Left lung (tissue), 10 donors: ENCODE results near the gene CENPP. TPM values are rescaled to one million over a fixed set of nuclear protein-coding genes. Genes with fewer than 3 reads are reported as not detected.

Experiments used
- ATAC-seq: fragments of 200-7000 bp; cut with Tn5 transposase; one replicate; pipeline ENCODE4 v1.9.1; 2020; ENCODE audit warnings: moderate library complexity
- DNase-seq, 4 donors: peaks; one replicate each; pipeline ENCODE4 v3.0.0-alpha.2; 2013 to 2020
- H3K27ac ChIP-seq, 2 donors: fragments of 200-600 bp; sonication (generic) in 1 of 2; one replicate each; pipeline versions ENCODE4 v1.5.0 to v1.8.0; 2020 to 2021
- H3K27me3 ChIP-seq, 2 donors: fragments of 200-600 bp; sonication (generic) in 1 of 2; one replicate each; pipeline versions ENCODE4 v1.5.0 to v1.8.0; 2020 to 2021
- H3K36me3 ChIP-seq, 2 donors: fragments of 200-600 bp; sonication (generic) in 1 of 2; one replicate each; pipeline versions ENCODE4 v1.5.0 to v1.8.0; 2020 to 2021
- H3K4me1 ChIP-seq, 2 donors: fragments of 200-600 bp; one replicate each; pipeline ENCODE4 v1.8.0; 2021
- H3K4me3 ChIP-seq, 2 donors: fragments of 200-600 bp; sonication (generic) in 1 of 2; one replicate each; pipeline versions ENCODE4 v1.5.0 to v1.8.0; 2020 to 2021; ENCODE audit warnings: mild to moderate bottlenecking in 1 of 2
- H3K9me3 ChIP-seq, 2 donors: fragments of 200-600 bp; sonication (generic) in 1 of 2; one replicate each; pipeline versions ENCODE4 v1.5.0 to v1.8.0; 2020 to 2021
- CTCF ChIP-seq, 2 donors: fragments of 200-600 bp; sonication (generic) in 1 of 2; IDR thresholded peaks; one replicate each; pipeline versions ENCODE4 v1.5.0 to v1.8.0; 2021; ENCODE audit warnings: antibody characterized with exemption in 2 of 2
- intact Hi-C, 2 donors: fragments of 100-400 bp; cut with DNase I; formaldehyde crosslinking; loops; one replicate each; pipeline versions ENCODE4 v1.11.2 to v1.14.2; 2022
- microRNA-seq, 2 donors: library from miRNA; unstranded; fragments of <30 nt; microRNA quantifications; one replicate each; pipeline ENCODE4, GENCODE V29; 2019
- polyA plus RNA-seq, 6 donors: library from polyadenylated mRNA; unstranded; fragments of 120-200 nt; gene quantifications; one replicate each; pipeline ENCODE4 v1.2.1, GENCODE V29; 2013; ENCODE audit not compliant: insufficient read length in 6 of 6
- total RNA-seq, 2 donors: library from RNA; stranded (reverse); fragmentation: NEBNext Ultra II Directional; extraction: Animal tissue kit (Norgen Biotek cat#: 25700); gene quantifications; one replicate each; pipeline ENCODE4 v1.2.1, GENCODE V29; 2021
- donor health status: DM: no; HTN: yes; CAD: no.
- donor health status: DM: no; HTN: no; CAD: no.

Gene CENPP
- total and polyA plus RNA-seq, 8 donors = 3.2 to 9.0 (median 5.7) TPM

GRCh38 chr9:92668746-92669526 is 343.2 kb downstream of the CENPP start:
- Histone ChIP-seq H3K27ac (peak overlapping the region; percentile 69 to 95), H3K4me3 (peak overlapping the region; percentile 94 to 98), H3K9me3 (no peaks in the 10 kb centered on the region), H3K27me3 (no peaks in the 10 kb centered on the region), H3K36me3 (peaks cover 0 to 15% of the 10 kb centered on the region in 2 donors), H3K4me1 (peaks cover 5 to 34% of the 10 kb centered on the region in 2 donors)
- ATAC-seq = peak; percentile 32
- DNase-seq = peak in 1 of 4 donors; percentile 18
- intact Hi-C loops = no loop called here
- TF ChIP-seq CTCF (IDR thresholded peaks at IDR 0.05) = no peak

GRCh38 chr9:92669527-92669889 is 343.8 kb downstream of the CENPP start:
- TF ChIP-seq CTCF (IDR thresholded peaks at IDR 0.05) = no peak
- ATAC-seq (peak; percentile 49), DNase-seq (peak; percentile 6 to 88 (median 34))
- H3K27me3 ChIP-seq = no peaks in the 10 kb centered on the region
- intact Hi-C loops = no loop called here
- H3K4me1 ChIP-seq = peaks cover 5 to 32% of the 10 kb centered on the region in 2 donors
- no peaks in the 10 kb centered on the region for H3K9me3 ChIP-seq
- peak overlapping the region; percentile 94 to 98 for H3K4me3 ChIP-seq
- H3K27ac ChIP-seq = peak overlapping the region; percentile 69 to 95
- peaks cover 0 to 12% of the 10 kb centered on the region in 2 donors for H3K36me3 ChIP-seq

Small RNA genes lying within 50 kb of the gene (microRNA-seq; reads per million reads assigned to microRNA genes)
- gene MIR3651 (1.2 to 1.8 reads per million in 2 donors), gene MIR4670 (0 to 0.17 reads per million in 2 donors)

Other genes starting within 250 kb of the CENPP start
- gene SPTLC1, start 210.5 kb upstream of the CENPP start, total RNA-seq = 10 to 100 TPM; 68.0 to 73.8 TPM
- gene SPTLC1, start 210.5 kb upstream of the CENPP start, polyA plus RNA-seq = 10 to 100 TPM; 79.4 to 91.6 (median 85.1) TPM
- gene IARS1, start 32.3 kb upstream of the CENPP start, total RNA-seq = 100 to 1,000 TPM in 1 of 2 donors, 10 to 100 TPM in 1; 84.1 to 157 TPM
- 10 to 100 TPM; 81.6 to 95.0 (median 88.9) TPM for gene IARS1, start 32.3 kb upstream of the CENPP start, polyA plus RNA-seq
- gene NOL8, start 603 bp upstream of the CENPP start, total RNA-seq = 10 to 100 TPM; 23.7 to 35.1 TPM
- 10 to 100 TPM; 47.6 to 69.3 (median 53.6) TPM for gene NOL8, start 603 bp upstream of the CENPP start, polyA plus RNA-seq
- gene OGN, start 78.6 kb downstream of the CENPP start, total RNA-seq = 10 to 100 TPM; 11.8 to 41.2 TPM
- gene OGN, start 78.6 kb downstream of the CENPP start, polyA plus RNA-seq = 100 to 1,000 TPM in 5 of 6 donors, 10 to 100 TPM in 1; 88.9 to 153 (median 142) TPM
- 1 to 10 TPM; 2.4 to 8.5 TPM for gene OMD, start 98.5 kb downstream of the CENPP start, total RNA-seq
- gene OMD, start 98.5 kb downstream of the CENPP start, polyA plus RNA-seq = 1 to 10 TPM in 3 of 6 donors, under 1 TPM in 3; 0.47 to 1.3 (median 0.90) TPM
- 10 to 100 TPM in 1 of 2 donors, 1 to 10 TPM in 1; 2.1 to 27.5 TPM for gene ASPN, start 156.6 kb downstream of the CENPP start, total RNA-seq
- gene ASPN, start 156.6 kb downstream of the CENPP start, polyA plus RNA-seq = 1 to 10 TPM; 2.6 to 7.3 (median 5.2) TPM
- 10 to 100 TPM in 1 of 2 donors, 1 to 10 TPM in 1; 3.8 to 20.2 TPM for gene ECM2, start 210.0 kb downstream of the CENPP start, total RNA-seq
- 10 to 100 TPM; 30.9 to 51.2 (median 46.9) TPM for gene ECM2, start 210.0 kb downstream of the CENPP start, polyA plus RNA-seq